Measurements from ENCODE around the gene RPL5. TPM values are rescaled to one million over a fixed set of nuclear protein-coding genes. Genes with fewer than 3 reads are reported as not detected.

Gene RPL5
- total and polyA plus RNA-seq, 8 donors, result 595 to 1,336 (median 893) TPM

DNA sequence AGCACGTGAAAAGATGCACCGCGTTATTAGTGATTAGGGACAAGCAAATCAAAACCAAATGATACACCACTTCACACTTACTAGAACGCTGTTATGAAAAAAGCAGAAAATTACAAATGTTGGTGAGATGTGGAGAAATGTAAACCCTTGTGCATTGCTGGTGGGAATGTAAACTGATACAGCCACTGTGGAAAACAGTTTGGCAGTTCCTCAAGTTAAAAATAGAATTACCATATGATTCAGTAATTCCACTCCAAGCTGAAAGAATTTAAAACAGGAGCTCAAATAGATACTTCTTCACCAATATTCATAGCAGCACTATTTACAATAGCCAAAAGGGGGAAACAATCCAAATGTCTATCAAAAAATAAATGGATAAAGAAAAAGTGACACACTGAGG lies 36.7 kb upstream of the RPL5 start:
- intact Hi-C loops (cut with DNase I), result no loop called here
- Histone ChIP-seq H3K27me3 (no peaks in the 10 kb centered on the region), H3K9me3 (no peaks in the 10 kb centered on the region), H3K36me3 (no peaks in the 10 kb centered on the region), H3K4me3 (no peak overlapping the region), H3K4me1 (no peaks in the 10 kb centered on the region), H3K27ac (no peak overlapping the region)
- TF ChIP-seq, protein P1, sequence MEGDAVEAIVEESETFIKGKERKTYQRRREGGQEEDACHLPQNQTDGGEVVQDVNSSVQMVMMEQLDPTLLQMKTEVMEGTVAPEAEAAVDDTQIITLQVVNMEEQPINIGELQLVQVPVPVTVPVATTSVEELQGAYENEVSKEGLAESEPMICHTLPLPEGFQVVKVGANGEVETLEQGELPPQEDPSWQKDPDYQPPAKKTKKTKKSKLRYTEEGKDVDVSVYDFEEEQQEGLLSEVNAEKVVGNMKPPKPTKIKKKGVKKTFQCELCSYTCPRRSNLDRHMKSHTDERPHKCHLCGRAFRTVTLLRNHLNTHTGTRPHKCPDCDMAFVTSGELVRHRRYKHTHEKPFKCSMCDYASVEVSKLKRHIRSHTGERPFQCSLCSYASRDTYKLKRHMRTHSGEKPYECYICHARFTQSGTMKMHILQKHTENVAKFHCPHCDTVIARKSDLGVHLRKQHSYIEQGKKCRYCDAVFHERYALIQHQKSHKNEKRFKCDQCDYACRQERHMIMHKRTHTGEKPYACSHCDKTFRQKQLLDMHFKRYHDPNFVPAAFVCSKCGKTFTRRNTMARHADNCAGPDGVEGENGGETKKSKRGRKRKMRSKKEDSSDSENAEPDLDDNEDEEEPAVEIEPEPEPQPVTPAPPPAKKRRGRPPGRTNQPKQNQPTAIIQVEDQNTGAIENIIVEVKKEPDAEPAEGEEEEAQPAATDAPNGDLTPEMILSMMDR (IDR thresholded peaks at IDR 0.05), result no peak
- ATAC-seq, result no peak
- WGBS, 2 donors, result 94 to 97% methylated on average over 4 of the region's 4 CpGs
- no peak for FAIRE-seq
- no peak for DNase-seq

DNA sequence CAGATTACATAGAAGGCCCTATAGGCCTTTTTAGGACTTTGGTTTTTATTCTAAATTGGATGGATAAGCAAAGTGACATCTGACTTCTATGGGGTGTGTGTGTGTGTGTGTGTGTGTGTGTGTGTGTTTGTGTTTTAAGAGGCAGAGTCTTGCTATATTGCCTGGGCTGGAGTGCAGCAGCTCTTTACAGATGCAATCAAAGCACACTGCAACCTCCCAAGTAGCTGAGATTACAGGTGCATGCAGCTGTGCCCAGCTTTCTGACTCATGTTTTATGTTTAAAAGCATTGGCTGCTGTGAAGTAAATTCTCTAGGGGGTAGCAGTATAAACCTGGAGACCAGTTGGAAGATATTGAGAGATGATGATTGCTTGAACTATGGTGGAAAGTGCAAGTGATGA lies 34.5 kb upstream of the RPL5 start:
- no peaks in the 10 kb centered on the region for H3K36me3 ChIP-seq
- ATAC-seq (no peak), FAIRE-seq (no peak), DNase-seq (no peak)
- intact Hi-C loops (cut with DNase I), result no loop called here
- H3K4me1 ChIP-seq, result no peaks in the 10 kb centered on the region
- H3K27ac ChIP-seq, result no peak overlapping the region
- TF ChIP-seq, protein P1 (IDR thresholded peaks at IDR 0.05), result no peak
- H3K4me3 ChIP-seq, result no peak overlapping the region
- no peaks in the 10 kb centered on the region for H3K9me3 ChIP-seq
- H3K27me3 ChIP-seq, result no peaks in the 10 kb centered on the region

DNA sequence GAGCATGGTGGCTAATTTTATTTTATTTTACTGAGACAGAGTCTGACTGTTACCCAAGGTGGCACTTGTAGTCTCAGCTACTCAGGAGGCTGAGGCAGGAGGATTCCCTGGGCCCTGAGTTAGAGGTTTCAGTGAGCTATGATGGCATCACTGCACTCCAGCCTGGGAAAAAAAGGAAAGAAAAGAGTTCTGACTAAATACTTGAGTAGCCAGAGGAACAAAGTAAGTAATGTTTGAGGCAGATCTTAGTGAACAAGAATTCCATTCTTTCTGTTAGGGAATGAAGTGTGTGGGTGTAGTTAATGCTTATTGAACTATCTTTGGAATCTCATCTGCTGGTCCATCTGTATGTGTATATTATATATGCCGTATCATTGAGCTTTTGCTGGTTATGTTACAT lies 33.9 kb upstream of the RPL5 start:
- no peaks in the 10 kb centered on the region for H3K4me1 ChIP-seq
- ATAC-seq (no peak), DNase-seq (no peak), FAIRE-seq (no peak)
- 61 to 79% methylated on average over 1 of the region's 1 CpG for WGBS, 2 donors
- TF ChIP-seq, protein P1 (IDR thresholded peaks at IDR 0.05), result no peak
- no peaks in the 10 kb centered on the region for H3K36me3 ChIP-seq
- no peak overlapping the region for H3K27ac ChIP-seq
- H3K9me3 ChIP-seq, result no peaks in the 10 kb centered on the region
- no peak overlapping the region for H3K4me3 ChIP-seq
- intact Hi-C loops (cut with DNase I), result no loop called here
- no peaks in the 10 kb centered on the region for H3K27me3 ChIP-seq

DNA sequence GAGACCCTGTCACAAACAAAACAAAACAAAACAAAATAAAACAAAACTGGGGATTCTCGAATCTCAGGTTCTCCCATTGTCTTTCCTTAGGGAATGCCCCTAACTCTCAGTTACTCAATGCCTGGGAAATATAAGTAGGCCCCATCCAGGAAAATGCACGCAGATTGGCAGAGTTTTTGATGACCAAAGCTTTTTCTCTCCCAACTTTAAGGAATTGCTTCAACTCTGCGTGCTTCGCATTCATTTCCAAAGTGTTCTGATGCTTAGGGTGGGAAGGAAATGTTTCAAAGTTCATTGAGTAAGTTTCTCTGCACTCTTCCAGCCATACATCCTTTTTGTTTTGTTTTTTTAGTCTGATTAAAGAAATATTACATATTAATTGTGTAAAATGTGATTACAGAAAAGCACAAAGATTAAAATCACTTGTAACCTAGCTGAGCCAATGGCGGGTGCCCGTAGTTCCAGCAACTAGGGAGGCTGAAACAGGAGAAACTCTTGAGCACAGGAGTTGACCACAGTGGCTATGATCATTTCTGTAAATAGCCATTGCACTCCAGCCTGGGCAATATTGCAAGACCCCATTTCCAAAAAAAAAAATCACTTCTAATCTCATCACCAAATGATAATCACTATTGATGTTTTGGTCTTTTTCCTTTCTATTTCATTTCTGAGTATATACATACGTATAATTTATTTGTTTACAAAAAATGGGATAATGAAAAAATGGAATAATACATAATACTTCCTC lies 28.5 kb upstream of the RPL5 start:
- FAIRE-seq (no peak), ATAC-seq (no peak), DNase-seq (no peak)
- Histone ChIP-seq H3K4me1 (peaks cover 0 to 8% (median 5%) of the 10 kb centered on the region in 3 donors), H3K9me3 (no peaks in the 10 kb centered on the region), H3K4me3 (no peak overlapping the region), H3K36me3 (no peaks in the 10 kb centered on the region), H3K27ac (no peak overlapping the region), H3K27me3 (no peaks in the 10 kb centered on the region)
- TF ChIP-seq, protein P1 (IDR thresholded peaks at IDR 0.05), result no peak
- 91 to 95% methylated on average over 7 of the region's 7 CpGs for WGBS, 2 donors
- intact Hi-C loops (cut with DNase I), result no loop called here

DNA sequence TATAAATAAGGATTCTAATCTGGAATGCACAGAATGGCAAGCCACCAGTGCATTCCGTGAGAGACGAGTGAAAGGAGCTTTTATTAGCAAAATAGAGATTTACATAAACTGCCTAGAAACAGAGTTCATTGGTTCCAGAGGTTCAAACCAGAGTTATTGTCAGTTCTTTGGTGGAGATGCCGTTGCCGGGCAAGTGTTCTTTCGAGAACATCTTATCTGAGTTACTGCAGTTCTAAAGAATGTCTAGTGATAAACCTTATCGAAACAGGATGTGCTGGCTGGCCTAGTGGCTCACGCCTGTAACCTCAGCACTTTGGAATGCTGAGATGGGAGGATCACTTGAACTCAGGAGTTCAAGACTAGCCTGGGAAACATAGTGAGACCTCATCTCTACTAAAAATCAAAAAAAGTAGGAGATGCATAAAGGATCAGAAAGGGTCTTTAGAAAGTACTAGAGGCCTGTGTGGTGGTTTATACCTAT lies 27.1 kb upstream of the RPL5 start:
- DNase-seq, result peak in 5 of 6 donors; percentile 54 to 67 (median 65)
- no peak overlapping the region for H3K4me3 ChIP-seq
- H3K9me3 ChIP-seq, result no peaks in the 10 kb centered on the region
- H3K36me3 ChIP-seq, result no peaks in the 10 kb centered on the region
- FAIRE-seq, result peak; percentile 96
- TF ChIP-seq, protein P1 (IDR thresholded peaks at IDR 0.05), result no peak
- 0 to 1% methylated on average over 7 of the region's 7 CpGs for WGBS, 2 donors
- H3K27me3 ChIP-seq, result no peaks in the 10 kb centered on the region
- H3K4me1 ChIP-seq, result peaks cover 0 to 8% (median 5%) of the 10 kb centered on the region in 3 donors
- peak overlapping the region in 2 of 4 donors; percentile 37 to 41 for H3K27ac ChIP-seq
- intact Hi-C loops (cut with DNase I), result no loop called here
- peak; percentile 95 to 97 (median 96) for ATAC-seq
